Mucosa of stomach (tissue), 1 donor: ENCODE measurements around the gene ABCC2.
"Not testable (repeated sequence)": the region's sequence is repeated elsewhere in the genome, so short reads cannot be mapped to it uniquely, and the experiment has no call there.

Source experiments
- H3K27me3 ChIP-seq: one replicate; pipeline ENCODE4 v1.7.0; 2013; ENCODE audit warnings: mild to moderate bottlenecking, low read length; ENCODE audit not compliant: control insufficient read depth, insufficient read depth
- H3K36me3 ChIP-seq: one replicate; pipeline ENCODE4 v1.7.0; 2013; ENCODE audit warnings: low read length; ENCODE audit not compliant: control insufficient read depth, insufficient read depth
- H3K4me1 ChIP-seq: one replicate; pipeline ENCODE4 v1.7.0; 2013; ENCODE audit warnings: mild to moderate bottlenecking, low read length; ENCODE audit not compliant: control insufficient read depth, insufficient read depth
- H3K4me3 ChIP-seq: one replicate; pipeline ENCODE4 v1.7.0; 2013; ENCODE audit warnings: low read length
- H3K9ac ChIP-seq: one replicate; pipeline ENCODE4 v1.7.0; 2013; ENCODE audit warnings: mild to moderate bottlenecking, low read length, moderate library complexity
- H3K9me3 ChIP-seq: one replicate; pipeline ENCODE4 v1.7.0; 2013; ENCODE audit warnings: mild to moderate bottlenecking, low read length, moderate library complexity; ENCODE audit not compliant: control insufficient read depth
- donor health status: Pancreatic carcinoma.

ABCC2 gene

DNA sequence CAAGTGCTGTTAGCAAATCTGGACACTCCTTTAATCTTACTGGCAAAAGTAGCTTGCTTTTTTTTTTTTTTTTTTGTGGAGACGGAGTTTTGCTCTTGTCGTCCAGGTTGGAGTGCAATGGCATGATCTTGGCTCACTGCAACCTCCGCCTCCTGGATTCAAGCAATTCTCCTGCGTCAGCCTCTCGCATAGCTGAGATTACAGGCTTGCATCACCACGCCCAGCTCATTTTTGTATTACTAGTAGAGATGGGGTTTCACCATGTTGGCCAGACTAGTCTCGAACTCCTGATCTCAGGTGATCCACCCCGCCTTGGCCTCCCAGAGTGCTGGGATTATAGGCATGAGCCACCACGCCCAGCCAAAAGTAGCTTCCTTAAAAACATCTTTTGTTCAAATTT, 112.6 kb downstream of the ABCC2 start:
- H3K36me3 ChIP-seq, result peaks cover 35% of the 10 kb centered on the region
- not testable (repeated sequence) for H3K4me1 ChIP-seq, H3K4me3 ChIP-seq, H3K9me3 ChIP-seq, H3K9ac ChIP-seq, H3K27me3 ChIP-seq

DNA sequence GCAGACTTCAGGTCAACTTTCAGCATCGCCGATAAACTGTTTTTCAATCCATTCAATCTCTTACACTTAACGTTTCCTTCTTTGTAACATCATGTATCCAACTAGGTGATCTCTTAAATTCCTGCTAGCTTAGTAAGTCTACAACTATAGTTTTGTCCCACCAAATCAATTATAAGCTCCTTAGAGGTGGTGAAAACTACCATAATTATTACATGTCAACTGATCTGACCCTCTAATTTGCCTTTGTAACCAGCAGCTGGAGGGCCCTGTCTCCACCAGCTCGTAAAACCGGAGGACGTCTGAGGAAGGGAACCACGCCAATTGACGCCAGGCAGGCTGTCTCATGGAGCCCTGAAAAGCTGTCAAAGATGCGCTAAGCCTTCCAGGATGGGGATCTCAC, 113.4 kb downstream of the ABCC2 start:
- H3K4me1 ChIP-seq, result no peaks in the 10 kb centered on the region
- H3K9ac ChIP-seq, result no peak overlapping the region
- peaks cover 35% of the 10 kb centered on the region for H3K36me3 ChIP-seq
- H3K4me3 ChIP-seq, result no peak overlapping the region
- no peaks in the 10 kb centered on the region for H3K9me3 ChIP-seq
- H3K27me3 ChIP-seq, result no peaks in the 10 kb centered on the region
